ENCODE results near the gene PHF23.
A peak's percentile ranks its signal among the peaks of the same experiment; 100 is the strongest.

PHF23 gene

DNA sequence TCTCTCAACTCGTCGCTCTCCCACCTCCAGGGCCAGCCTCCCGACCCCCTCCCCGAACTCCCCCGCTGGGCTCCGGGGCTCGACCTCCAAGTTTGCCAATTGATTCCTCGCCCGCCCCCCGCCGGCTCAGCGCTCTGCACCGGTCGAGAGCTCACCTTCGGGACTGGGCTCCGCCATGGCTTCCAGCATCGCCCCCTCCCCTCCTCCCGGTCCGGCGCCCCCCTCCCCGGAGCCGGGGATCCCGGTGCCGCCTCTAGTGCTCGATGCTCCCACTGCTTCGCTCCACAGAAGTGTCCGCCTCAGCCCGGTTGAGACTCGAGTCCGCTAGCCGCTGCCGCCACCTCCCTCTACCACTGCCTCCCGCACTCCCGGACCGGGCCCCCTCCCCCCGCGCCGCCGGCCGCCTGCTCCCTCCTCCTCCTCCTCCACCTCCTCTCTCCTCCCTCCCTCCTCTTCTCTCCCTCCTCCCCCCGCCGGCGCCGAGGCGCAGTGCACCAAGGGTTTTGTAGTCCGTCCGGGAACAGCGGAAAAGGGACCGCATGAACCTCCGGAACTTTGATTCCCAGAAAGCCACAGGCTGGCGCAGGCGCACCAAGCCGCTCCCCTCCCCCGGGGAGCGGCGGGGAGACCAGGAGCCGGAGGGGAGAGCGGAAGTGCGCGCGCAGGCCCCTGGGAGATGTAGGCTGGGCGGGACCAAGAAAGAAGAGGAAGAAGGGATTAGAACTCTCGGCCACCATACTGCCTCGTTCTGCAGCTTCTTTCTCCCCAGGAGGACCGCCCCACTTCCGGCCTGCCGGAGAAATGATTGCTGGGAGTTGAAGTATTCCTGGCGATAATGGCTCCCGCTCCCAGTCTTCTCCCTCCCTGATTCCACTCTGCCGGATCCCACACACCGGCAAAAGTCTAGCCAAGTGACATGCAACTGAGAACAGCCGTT is at the start of gene PHF23:
Gene PHF23, minus strand, starts transcription at position 367 of the 937 bp plus-strand sequence. Its CDS starts 178 bp downstream, at position 189.
- peak; percentile 99 for DNase-seq

DNA sequence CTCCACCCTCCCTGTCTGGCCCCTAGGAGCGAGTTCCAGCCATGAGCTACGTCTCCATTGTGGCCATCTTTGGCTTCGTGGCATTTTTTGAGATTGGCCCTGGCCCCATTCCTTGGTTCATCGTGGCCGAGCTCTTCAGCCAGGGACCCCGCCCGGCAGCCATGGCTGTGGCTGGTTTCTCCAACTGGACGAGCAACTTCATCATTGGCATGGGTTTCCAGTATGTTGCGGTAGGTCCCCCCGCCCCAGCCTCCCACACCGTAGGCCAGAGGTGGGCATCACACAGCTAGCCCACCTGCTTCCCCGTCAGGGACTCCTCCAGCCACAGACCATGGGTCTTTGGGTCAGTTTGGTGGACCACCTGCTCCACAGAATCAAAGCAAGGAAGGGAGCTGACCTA is 46.4 kb upstream of the PHF23 start:
- DNase-seq: no peak

DNA sequence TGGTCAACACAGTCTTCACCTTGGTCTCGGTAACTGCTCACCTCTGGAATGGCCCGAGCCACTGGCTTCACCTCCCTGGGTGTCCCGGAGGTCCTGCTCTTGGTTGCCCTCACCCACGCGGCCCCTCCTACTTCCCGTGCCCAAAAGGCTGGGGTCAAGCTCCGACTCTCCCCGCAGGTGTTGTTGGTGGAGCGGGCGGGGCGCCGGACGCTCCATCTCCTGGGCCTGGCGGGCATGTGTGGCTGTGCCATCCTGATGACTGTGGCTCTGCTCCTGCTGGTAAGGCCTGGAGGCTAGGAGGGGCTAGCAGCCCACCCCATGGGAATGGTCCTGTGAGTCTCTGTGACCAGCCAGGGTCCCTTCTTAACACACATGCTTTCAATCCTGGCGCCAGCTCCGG is 45.7 kb upstream of the PHF23 start:
- no peak for DNase-seq

DNA sequence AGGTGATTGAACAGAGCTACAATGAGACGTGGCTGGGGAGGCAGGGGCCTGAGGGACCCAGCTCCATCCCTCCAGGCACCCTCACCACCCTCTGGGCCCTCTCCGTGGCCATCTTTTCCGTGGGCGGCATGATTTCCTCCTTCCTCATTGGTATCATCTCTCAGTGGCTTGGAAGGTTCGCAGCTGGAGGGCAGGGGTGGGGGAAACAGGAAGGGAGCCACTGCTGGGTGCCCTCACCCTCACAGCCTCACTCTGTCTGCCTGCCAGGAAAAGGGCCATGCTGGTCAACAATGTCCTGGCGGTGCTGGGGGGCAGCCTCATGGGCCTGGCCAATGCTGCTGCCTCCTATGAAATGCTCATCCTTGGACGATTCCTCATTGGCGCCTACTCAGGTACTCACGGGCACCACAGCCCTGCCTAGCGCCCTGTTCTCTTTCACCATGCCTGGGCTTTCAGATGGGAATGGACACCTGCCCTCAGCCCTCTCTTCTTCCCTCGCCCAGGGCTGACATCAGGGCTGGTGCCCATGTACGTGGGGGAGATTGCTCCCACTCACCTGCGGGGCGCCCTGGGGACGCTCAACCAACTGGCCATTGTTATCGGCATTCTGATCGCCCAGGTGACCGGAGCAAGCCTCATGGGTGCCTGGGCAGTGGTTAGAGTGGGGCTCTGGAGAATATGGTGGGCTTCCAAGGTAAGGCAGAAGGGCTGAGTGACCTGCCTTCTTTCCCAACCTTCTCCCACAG is 44.4 kb upstream of the PHF23 start:
- DNase-seq: no peak

DNA sequence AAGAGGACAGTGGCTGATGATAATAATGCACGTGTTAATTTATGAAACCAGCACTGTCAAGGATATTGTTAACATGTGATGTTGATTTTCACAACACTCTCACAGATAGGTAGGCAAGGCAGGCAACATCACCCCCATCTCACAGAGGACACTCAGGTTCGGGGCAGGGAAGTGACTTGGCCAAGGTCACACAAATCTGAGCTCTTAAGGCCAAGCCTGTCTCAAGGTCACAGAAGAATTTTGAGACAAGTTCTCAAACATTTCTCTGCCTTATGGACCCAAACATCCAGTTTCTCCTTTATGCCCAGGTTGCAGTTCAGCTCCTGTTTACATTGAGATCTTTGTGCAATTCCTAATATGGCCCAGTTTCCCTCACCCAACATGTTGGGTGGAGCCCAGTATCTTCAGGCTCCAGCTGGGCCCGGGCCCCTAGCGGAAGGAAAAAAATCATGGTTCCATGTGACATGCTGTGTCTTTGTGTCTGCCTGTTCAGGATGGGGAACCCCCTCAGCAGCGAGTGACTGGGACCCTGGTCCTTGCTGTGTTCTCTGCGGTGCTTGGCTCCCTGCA is 43.6 kb upstream of the PHF23 start:
- DNase-seq: no peak

DNA sequence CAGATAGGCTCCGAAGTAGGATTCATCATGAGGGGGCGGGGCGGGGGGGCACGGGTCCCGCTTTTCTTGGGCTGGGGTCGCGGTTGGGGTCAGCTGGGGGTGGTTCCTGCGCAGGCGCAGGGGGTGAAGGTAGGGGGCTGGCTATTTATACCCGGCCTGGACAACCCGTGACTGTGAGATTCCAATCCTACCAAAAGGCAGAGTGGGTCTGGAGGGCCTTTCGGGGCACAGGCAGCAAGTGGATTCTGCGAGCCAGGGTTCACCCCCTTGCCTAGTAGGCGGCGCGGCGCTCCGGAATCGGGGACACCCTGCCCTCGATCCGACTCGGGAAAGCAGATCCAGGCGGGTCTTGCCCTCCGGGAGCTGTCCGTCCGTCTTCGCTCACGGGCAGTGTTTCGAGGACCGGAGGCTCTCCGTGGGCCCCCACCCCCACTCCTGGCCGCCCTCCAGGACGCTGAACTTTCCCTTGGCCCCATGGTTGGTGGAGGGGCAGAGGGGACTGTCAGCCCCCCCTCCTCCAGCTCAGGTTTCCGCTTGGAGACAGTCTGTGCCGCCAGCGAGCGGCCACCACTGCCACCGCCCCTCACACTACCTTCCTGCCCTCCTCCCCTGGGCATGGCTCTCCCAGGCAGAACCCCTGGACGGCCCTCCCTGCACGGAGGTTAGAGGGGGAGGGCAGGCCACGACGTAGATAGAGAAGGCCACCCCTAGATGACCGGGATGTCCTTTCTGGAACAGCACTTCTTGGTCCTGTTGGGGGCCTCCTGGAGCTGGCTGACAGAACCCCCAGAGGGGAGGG is 42.9 kb upstream of the PHF23 start:
- DNase-seq: no peak

DNA sequence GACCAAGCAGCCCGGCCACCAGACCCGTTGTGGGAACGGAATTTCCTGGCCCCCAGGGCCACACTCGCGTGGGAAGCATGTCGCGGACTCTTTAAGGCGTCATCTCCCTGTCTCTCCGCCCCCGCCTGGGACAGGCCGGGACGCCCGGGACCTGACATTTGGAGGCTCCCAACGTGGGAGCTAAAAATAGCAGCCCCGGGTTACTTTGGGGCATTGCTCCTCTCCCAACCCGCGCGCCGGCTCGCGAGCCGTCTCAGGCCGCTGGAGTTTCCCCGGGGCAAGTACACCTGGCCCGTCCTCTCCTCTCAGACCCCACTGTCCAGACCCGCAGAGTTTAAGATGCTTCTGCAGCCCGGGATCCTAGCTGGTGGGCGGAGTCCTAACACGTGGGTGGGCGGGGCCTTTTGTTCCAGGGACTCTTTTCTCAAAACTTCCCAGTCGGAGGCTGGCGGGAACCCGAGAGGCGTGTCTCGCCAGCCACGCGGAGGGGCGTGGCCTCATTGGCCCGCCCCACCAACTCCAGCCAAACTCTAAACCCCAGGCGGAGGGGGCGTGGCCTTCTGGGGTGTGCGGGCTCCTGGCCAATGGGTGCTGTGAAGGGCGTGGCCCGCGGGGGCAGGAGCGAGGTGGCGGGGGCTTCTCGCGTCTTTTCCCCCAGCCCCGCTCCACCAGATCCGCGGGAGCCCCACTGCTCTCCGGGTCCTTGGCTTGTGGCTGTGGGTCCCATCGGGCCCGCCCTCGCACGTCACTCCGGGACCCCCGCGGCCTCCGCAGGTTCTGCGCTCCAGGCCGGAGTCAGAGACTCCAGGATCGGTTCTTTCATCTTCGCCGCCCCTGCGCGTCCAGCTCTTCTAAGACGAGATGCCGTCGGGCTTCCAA is 42.1 kb upstream of the PHF23 start, which contains the start of gene SLC2A4:
Gene SLC2A4, plus strand, starts transcription at position 645 of the 879 bp plus-strand sequence. Its CDS starts 217 bp downstream, at position 862.
- peak; percentile 92 for DNase-seq

DNA sequence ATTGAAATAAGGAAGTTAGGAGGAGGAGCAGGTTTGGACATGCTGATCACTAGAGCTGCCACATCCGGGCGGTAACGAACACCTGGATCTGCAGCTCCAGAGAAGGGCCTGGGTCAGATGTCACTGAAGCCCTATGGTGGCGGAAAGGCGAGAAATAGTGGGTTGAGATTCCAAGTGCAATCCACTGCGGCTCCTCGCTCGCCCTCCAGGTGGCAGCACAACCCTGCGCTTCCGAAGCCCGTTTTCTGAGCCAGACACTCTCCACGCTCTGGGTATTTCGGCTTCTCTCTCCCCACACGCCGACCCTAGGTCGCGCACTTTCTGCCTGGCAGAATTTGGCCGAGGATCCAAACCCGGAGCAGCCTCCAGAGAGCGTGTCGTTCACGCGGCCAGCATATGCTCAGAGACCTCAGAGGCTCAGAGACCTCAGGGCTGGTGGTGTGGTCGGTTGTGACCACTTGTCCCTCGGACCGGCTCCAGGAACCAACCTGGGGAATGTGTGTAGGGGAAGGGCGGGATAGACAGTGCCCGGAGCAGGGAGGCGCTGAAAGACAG is 41.3 kb upstream of the PHF23 start:
- DNase-seq: peak; percentile 83

DNA sequence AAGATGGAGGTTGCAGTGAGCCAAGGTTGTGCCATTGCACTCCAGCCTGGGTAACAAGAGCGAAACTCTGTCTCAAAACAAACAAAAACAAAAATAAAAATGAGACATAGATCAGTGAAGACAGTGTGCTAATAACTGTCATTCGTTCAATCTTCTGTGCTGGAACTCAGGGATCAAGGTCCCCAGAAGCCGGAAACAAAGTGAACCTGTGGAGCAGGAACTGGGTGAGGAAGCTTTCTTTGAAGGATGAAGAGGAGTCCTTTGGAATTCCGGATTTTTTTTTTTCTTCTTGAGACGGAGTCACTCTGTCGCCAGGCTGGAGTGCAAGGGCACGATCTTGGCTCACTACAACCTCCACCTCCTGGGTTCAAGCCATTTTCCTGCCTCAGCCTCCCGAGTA is 40.2 kb upstream of the PHF23 start:
- DNase-seq: no peak

DNA sequence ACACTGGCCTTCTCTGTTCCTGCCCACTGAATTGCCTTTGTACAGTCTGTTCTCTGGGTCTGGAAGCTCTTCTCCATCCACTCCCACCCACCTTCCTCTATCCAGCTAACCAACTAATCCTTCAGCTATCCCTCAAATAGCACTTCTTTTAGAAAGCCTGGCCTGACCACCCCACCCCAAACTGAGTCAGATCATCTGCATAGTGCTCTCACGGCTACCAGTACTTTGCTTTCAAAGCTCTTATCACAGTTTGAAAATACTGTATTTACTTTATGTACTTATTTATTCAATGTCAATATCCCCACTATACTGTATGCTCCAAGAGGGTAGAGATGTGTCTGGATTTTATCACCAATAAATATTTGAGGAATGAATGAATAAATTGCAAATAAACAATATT is 27.5 kb upstream of the PHF23 start:
- DNase-seq: no peak

DNA sequence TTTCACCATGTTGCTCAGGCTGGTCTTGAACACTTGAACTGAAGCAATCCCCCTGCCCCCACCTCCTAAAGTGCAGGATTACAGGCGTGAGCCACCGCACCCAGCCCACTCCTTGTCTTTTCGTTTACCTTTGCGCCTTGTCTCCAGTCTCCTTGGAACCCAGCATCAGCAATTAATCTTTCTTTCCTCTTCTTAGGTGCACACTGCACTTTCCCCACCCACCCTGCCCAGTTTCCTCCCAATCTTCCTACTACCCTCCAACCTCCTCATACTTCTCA is 24.5 kb upstream of the PHF23 start:
- no peak for DNase-seq

DNA sequence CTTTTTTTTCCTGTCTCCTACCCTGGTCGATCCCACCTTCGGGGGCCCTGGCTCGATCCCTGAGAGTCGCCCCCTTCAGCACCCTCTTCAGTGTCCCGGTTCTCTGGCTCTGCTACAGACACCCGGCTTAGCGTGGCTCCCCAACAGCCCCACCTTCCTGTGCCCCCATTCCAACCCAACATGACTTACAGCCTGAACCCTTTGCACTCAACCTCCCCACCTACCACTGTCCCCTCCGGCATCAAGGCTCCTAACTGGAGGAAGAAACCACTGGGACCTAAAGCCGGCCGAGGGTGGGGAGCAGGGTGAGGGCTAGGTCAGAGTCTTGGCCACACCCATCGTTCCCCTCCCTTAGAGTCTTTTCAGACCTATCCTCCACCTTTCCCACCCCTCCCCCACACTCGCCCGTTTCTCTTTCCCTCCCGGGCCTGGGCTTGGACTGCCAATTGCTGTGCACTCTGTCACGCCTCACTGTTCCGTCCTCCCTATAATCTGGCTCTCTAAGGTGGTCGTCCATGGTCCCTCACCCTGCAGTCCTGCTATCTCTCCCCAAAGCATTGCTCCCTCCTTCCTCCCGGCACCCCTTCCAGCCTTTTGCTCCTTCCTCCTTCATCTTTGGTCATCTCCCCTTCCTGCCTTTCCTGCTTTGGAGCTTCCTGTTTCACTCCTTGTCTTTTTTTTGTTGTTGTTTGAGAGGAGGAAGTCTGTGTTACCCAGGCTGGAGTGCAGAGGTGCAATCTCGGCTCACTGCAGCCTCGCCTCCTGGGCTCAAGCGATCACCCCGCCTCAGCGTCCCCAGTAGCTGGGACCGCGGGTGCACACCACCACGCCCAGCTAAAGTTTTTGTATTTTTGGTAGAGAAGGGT is 23.9 kb upstream of the PHF23 start:
- DNase-seq: no peak

DNA sequence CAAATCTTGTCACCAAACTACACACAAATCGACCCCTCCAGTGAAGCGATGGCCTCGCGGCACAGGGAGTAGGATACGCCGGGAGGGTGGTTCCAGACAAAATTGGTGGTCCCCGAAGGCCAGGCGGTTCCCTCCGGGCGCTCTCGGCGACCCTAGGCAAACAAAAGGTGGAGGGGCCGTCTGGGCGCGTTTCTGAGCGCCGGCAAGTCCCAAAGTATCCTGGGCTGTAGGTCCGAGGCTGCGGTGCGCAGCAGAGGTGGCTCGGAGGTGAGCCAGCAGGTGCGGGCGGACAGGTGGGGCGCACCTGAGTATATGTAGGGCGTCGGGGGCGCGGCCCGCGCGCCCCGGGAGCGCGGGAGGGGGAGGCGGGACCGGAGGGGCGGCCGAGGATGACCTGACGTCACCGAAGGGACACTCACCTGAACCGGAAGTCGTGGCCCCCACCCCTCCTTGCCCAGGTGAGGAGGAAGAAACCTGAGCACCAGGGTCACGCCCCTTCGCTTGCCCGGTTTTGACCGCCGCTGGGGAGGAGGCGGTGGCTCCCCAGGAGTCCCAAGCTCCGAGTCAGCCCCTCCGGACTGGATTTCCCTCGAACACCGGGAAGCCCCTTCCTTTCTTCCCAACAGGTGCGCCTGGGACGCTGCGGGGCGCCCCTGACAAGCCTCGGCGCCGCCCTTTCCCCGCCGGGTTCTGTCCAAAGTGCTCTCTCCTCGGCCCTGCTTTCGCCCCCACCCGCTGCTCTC is 23.1 kb upstream of the PHF23 start, which contains the start of gene CLDN7:
Gene CLDN7, minus strand, starts transcription at position 287 of the 743 bp plus-strand sequence. CDS start 435 bp downstream, outside the sequence.
- no peak for DNase-seq

DNA sequence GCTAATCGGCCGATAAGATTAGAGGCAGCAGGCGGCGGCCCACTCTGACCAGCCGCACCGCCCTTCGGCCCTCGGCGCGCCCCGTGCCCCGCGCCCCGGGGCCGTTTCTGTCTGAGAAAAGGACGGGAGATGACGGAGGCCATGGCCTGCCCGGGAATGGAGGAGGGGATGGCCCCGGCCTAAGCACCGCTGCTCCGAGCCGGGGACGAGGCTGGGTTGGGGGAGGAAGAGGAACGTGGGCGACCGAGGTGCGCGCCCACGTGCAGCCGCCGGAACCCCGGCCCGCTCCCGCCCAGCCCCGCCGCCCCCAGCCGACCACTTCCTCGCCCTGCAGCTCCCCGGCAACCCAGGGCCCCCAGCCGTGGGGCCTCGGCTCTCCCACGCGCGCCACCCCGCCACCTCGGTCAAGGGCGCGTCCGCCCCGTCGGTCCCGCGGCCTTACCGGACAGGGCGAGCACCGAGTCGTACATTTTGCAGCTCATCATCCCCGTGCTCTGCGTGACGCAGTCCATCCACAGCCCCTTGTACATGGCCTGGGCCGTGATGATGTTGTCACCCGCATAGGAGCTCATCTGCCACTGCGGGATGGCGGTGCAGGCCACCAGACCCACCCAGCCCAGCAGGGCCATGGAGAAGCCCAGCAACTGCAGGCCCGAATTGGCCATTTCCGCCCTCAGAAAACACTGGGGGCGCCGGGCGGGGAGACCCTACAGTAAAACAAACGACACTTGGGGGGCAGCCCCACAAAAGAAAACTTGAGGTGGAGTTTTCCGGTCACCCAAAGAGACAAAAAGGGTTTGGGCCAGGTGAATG is 22.3 kb upstream of the PHF23 start:
- peak; percentile 17 for DNase-seq

DNA sequence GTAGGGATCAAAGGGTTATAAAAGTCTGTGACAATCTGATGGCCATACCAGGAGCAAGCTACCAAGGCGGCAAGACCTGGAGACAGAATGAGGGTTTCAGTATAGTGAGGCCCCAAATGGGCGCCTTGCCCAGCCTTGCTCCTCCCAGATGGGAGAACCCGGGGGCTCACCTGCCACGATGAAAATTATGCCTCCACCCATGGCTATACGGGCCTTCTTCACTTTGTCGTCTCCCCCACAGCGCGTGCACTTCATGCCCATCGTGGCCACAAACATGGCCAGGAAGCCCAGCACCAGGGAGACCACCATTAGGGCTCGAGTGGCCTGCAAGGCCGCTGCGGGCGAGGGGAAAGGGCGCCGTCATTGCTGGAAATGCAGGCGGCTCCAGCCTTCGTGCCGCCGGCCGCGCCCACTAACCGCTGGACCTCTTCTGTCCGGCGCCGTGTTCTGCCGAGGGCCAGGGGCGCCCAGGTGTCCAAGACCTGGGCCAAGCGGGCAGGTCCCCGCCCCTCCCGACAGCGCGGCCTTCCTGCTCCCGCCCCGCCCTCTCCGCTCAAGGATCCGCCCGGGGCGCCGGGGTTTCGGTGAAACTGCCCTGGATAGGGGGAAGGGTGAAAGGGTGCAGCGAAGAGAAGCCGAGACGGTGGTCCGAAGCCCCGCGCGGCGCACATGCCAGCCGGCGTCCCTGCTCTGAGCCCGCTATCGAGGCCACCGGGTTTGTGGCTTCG is 21.6 kb upstream of the PHF23 start:
- peak; percentile 39 for DNase-seq

DNA sequence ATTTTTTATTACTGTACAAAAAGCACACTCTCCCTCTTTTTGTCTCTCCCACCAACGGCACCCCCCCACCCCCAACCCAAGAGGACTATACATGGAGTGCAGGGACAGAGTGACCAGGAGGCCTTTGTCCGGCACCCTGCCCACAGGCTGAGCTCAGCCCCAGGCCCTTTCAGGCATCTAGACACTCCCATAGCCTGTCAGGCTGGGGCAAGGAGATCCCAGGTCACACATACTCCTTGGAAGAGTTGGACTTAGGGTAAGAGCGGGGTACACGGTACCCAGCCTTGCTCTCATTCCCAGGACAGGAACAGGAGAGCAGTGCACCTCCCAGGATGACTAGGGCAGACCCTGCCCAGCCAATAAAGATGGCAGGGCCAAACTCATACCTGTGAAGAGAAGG is 20.9 kb upstream of the PHF23 start:
- DNase-seq: no peak

DNA sequence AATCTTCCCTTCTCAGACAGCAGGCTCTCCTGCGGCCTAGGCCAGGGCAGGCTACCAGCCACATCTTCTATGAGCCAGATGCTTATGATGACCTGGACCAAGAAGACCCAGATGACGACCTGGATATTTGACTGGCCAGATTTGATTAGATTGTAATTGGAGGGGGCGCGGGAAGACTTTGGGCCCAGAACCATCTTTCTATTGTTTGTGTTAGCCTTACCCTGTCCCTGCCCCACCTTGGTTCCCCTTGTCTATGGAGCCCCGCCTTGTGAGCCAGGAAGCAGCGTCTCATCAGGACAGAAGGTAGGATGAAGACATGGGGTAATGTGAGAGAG is 20.3 kb upstream of the PHF23 start:
- no peak for DNase-seq

All from activated CD4-positive, alpha-beta T cell treated with anti-CD3 and anti-CD28 coated beads, Interleukin-2, Interleukin-6, amounts not matched to agents 100 ng/mL and 50 ng/mL, durations not matched to agents 16 hours and 8 hours (primary cell).